GM19240 (cell line): ENCODE results near the gene BZW1.
A peak's percentile ranks its signal among the peaks of the same experiment; 100 is the strongest.

Experiments used
- DNase-seq: peaks from one replicate; pipeline ENCODE4 v3.0.0; 2011; ENCODE audit warnings: low spot score; ENCODE audit not compliant: insufficient read length

Gene BZW1

DNA sequence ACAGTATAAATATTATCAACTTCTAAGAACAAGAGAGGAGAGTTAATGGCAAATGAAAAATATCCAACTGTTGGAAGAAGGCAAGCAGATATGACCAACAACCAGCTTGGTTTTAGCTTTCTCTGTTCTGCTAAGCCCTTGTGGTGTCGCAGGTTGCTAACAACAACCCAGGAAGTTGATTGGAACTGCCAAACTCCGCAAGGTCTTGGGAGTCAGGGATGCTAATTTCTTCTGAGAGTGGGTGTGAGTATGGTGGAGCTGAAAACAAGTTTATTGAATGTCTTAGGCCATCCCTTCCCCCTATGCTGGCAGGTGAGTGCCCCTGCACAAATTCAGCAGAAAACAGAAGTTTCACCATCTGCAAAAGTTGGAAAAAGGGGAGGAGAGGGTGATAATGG is 17.5 kb downstream of the BZW1 start:
- no peak for DNase-seq

DNA sequence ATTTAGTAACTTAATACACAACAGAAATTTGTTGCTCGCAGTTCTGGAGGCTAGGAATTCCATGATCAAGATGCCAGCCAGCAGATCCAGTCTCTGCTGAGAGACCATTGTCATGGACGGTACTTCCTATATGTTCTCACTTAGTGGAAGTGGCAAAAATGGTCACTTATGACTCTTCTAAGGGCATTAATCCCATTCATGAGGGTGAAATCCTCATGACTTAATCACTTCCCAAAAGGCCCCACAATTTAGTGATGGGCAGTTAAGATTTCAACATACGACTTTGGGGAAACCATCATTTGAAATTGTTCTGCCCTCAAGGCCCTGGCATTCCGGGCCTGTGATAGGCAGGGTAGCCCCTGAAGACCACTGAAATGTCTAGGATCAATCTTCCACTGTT is 23.0 kb downstream of the BZW1 start:
- DNase-seq = no peak

DNA sequence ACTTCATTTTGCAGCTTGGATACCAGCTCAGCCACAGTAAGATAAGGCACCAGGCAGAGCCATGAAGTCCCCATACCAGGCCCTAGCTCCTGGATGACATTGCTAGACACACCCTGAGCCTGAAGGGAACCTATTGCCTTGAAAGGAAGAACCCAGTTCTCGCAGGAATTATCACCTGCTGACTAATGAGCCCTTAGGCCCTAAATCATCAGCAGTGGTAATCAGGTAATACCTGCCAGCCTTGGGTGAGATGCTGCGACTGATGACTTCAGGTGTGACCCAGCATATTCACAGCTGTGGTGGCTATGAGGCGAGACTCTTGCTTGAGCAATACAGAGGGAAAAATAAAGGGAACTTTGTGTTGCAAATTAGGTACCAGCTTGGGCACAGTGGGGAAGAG is 27.8 kb downstream of the BZW1 start:
- no peak for DNase-seq

DNA sequence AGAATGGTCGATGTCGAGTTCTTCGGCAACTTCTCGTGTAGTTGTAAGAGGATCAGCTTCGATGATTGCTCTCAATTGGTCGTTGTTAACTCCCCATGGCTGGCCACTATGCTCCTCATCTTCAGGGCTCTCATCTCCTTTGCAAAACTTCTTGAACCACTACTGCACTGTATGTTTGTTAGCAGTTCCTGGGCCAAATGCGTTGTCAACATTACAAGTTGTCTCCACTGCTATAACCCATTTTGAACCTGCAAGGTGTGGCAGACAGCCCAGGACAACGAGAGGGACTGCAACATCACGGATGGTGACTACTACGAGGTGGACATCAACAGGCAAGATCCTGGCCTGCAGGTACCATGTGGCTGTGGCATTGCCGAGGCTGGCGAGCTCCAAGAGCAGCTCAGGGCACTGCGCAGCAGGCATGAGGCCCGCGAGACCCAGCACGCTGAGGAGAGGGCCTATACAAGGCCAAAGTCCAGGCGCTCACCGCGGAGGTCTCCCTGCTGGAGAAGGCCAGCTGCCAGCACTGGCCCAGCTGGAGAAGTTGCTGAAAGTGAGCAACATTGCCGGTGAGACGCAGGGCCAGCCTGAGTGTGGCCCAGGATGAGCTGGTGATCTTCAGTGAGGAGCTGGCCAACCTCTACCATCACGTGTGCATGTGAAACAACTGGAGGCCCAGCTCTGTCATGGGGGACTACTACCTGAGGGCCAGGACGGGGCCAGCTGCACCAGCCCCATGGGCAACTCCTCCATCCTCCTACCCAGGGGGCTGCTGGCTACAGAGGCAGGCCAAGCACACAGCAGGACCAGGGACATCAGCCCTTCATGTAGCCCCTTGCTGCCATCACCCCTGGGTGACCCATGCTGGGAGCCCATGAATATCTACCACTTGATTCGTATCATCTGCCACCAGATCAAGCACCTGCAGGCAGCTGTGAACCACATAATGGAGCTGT is 32.6 kb downstream of the BZW1 start:
- no peak for DNase-seq

DNA sequence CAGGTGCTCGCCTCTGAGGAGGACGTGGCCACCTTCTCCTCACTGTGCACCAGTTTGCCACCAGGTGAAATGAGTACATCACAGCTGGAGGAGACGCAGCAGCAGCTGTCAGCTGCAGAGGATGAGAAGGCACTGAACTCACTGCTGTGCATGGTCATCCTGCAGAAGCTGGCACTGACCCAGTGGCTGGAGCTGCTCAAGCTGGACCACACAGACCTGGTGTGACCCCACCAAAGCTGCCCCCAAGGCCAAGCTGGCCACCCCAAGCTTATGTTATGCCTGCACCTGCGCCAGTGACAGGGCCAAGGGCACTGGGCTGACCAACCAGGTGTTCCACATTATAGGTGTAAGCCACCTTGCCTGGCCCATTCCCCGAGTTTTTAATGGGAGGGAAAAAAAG is 33.5 kb downstream of the BZW1 start:
- DNase-seq = no peak

DNA sequence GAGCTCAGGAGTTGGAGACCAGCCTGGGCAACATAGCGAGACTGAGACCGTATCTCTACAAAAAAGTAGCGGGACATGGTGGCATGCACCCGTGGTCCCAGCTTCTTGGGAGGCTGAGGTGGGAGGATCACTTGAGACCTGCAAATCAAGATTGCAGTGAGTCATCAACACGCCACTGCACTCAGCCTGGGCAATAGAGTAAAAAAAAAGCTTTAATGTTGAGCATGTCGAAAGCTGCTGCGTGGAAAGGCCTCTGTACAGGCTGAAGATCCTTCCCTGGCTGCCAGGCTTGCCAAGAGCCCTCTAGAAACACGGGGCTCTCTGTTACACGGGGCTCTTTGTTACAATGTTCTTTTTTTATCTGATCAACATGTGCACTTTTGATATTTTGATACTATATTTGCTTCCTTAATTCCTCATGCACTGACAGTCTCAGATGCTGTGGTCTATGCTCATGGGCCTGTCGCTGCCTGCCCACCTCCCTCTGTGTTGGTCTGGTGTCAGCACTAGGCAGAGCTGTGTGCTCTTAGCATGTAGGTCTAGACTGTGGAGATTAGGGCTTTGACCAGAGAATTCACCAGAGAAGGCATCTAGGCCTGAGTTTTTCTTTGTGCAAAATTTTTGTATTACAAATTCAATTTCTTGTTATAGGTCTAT is 34.1 kb downstream of the BZW1 start:
- DNase-seq = no peak

DNA sequence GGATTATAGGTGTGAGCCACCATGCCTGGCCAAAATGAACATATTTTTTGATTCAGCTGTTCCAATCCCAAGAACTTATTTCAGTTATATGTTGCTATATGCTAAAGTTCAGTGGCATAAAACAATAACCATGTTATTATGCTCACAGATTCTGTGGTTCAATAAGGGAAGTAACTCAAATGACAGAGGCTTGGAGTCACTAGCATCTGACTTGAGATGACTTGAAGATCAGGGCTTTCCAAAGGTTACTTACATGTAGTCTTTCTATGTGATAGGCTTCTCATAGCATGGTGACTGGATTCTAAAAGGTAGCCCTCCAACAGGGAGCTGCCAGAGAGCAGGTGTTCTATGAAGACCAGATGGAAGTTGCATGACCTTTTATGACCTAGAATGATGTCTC is 35.6 kb downstream of the BZW1 start:
- no peak for DNase-seq

DNA sequence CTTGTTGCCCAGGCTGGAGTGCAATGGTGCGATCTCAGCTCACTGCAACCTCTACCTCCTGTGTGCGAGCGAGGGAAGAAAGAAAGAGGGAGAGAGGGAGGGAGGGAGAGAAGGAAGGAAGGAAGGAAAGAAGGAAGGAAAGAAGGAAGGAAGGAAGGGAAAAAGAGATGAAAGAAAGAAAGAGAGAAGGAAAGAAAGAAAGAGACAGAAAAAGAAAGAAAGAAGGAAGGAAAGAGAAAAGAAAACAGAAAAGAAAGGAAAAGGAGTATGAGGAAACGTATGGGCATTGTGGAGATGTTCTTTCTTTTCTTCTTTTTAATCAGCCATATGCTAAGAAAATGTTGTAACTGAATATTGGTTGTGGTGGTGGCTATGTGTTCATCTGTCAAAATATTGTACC is 36.2 kb downstream of the BZW1 start:
- DNase-seq = no peak

DNA sequence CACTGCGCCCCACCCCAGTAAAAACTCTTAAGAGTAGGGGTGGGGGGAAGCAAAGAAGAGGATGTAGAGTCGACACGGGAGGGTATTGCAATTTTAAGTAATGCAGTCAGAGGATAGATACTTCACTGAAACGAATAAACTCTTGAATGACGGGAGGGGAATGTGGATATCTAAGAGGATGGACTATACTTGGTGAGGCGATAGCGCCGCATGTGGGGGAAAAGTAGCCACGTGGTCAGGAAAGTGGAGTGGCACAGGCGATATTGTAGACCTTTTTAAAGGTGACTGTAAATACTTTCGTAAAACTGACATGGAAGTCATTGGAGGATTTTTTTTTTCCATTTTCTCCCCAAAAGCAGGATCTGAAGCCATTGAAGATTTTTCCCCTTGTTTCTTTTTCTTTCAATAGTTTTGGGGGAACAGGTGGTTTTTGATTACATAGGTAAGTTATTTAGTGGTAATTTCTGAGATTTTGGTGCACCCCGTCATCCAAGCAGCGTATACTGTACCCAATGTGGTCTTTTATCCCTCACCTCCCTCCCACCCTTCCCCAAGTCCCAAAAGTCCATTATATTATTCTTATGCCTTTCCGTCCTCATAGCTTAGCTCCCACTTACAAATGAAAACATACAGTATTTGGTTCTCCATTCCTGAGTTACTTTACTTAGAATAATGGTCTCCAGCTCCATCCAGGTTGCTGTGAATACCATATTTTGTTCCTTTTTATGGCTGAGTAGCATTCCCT is 39.0 kb downstream of the BZW1 start:
- DNase-seq = no peak

DNA sequence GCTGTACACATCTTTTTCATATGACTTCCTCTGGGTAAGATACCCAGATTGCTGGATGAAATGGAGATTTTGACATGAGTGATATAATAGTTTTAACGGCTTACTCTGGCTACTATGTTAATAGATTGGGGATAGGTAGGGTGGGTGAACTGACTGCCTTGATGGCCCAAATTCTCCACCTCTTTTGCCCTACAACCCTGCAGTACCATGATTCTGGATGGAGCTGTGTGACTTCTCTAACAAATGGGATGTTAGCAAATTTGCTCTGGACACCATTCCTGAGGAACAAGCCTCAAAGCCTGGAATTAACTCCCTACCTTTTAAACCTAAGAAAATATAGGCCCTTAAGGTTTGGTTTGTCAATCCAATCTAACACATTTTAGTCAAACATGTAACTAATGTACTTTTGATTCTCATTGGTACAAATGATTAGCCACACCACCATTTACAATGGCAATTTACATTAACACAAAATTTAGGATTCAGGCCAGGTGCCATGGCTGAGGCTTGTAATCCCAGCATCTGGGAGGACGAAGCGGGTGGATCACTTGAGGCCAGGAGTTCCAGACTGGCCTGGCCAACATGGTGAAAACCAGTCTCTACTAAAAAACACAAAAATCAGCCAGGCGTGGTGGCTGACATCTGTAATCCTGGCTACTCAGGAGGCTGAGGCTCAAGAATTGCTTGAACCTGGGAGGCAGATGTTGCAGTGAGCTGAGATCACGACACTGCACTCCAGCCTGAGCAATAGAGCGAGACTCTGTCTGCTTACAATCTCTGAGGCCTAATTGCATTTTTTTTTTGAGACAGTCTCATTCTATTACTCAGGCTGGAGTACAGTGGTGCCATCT is 39.9 kb downstream of the BZW1 start:
- DNase-seq = no peak

DNA sequence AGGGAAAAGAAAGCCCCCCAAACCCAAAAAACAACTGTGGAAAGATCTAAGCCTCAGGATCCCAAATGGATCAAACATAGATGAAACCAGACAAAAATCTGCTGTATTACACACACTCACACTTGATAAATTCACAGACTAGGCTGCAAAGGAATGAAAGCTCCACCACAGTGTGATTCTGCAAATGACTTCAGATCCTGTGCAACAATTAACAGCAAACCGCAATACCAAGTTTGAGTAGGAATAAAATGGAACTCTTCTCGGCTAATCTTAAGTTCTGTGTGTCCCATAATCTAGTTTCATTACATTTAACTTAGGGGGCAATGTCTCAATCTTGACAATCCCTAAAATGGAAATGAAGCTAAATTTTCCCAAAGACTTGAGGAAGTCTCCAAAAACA is 40.9 kb downstream of the BZW1 start:
- DNase-seq = no peak

DNA sequence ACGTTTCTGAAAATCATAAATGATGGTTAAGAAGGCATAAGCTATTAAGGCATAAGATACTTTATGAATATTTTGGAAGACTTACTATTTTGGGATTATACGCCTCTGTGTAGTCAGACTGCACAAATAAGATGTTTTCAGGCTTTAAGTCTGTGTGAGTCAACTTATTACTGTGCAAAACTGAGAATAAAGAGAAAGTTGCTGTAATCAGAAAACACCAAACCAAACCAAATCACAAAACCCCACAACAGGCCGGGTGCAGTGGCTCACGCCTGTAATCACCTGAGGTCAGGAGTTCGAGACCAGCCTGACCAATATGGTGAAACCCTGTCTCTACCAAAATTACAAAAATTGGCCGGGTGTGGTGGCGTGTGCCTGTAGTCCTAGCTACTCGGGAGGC is 45.1 kb downstream of the BZW1 start:
- DNase-seq = no peak

DNA sequence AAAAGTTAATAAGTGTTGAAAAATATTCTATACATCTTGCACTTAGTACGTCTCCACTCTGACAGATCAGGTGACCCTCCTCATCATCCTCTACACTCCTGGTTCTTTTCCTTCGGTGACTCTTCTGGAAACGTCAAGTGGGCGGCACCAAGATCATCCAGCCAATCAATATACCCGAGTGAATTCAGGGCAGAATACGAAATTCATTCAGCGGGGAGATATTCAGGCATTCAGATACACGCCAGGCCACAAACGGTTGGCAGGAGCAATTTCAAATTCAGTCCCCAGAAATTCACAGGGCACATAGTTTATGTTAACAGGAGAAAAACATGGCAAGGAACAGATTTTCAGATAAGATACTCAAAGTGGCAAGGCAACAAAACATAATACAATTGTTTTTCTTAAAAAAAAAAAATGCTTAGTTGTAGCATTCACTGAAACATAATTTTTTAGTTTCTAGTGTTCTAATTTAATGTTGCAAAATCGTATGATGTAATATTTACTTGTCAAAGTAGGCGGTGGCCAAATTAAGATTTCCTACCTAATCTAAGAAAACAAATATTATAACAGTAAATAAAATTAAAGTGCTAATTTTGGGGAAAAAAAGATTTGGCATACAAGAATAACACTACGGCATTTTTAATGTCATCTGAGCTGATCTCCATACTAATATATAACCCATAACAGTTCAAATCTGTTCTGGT is 48.5 kb downstream of the BZW1 start:
- no peak for DNase-seq

DNA sequence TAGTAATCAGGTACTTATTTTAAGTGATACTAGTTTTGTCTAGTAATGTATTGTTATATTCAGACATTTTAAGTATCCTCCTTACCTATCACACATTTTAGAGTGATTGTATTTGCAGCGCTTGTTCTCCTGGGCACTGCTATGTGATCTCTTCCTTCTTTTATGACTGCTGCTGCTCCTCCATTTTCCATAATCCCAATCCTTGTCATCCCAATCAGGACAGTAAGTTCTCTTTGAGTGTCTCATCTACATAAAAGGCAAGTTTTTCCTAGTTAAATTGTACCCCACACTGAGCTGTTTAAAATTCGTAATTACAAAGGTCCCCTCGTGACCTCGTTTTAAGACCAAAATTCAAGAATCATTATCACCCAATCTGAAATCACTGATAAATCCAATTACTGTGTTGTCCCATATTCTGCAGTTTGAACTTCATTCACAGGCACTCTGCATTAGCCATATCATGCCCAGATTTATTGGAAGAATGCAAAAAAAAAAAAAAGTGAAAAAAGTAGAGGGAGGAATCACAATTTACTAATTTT is 50.0 kb downstream of the BZW1 start:
- DNase-seq = no peak

DNA sequence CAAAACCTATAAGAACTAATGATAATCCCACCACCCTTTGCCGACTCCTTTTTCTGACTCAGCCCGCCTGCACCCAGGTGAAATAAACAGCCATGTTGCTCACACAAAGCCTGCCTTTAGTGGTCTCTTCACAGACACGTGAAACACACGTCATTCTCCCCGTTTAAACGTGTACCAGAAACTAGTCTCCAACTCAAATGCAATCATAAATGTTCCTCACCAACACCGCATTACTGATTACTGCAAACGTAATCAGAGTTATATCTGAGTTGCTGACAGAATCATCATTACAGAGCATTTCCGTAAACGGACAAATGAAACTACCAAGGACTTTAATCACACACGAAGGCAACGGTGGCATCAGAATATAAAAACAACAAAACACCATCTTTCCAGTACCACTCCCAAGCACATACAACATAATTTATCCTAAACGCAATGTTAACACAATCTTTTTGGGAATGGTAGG is 50.9 kb downstream of the BZW1 start:
- no peak for DNase-seq

DNA sequence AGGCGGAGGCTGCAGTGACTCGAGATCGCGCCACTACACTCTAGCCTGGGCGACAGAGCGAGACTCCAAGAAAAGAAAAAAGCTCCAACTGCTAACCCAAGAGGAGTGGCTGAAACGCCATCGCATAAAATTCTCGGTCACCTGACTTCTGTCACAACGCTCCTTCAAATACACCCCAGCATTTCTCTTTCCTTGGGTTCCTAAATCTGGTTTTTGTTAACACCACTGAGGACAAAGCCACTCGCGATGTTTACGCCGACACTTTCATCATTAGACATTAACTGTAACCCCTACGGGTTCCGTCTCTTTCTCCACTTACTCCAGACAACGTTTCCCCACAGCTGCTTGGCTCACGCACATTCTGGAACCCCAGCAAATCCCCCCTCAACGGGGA is 52.1 kb downstream of the BZW1 start:
- no peak for DNase-seq

DNA sequence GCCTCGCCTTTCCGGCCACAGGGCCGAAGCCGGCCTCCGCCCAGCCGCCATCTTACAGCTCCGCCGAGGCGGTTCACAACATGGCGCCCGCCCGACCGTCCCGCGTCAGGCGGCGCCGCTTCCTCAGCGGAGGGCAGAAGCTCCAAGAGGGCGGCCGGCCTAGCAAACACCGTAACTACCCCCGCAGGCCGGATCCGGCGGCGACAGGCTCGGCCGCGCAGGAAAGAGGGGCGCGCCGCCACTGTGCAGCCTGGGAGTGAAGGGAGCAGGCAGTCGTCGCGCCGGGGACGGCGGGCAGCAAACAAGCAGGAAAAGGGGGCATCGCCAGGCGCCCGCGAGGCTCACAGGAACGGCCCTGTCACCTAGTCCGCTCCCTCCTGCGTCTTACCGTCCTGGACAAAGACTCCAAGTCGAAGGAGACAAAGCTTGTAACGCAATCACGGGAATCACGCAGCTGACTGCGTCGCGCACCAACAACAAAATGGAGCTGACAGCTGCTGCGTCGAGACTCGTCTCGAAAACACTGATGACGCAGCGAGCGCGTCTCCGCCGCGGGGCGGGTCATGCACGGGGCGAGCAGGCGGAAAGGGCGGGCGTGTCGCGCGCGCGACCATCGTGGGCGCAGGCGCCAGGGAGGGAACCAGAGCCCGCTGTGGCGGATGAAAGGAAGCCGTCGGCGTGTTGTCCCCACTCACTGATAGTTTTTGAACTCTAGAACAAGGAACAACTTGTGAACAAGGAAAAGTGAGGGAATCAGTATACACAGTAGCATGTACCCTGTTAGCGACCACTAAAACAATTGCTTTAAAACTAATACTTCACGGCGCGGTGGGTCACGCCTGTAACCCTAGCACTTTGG is 52.7 kb downstream of the BZW1 start, which contains the start of gene CLK1:
CLK1 (minus strand) TSS at position 483 of the 859 bp plus-strand sequence. CDS start 2,796 bp downstream, outside the sequence.
- DNase-seq = peak; percentile 69

DNA sequence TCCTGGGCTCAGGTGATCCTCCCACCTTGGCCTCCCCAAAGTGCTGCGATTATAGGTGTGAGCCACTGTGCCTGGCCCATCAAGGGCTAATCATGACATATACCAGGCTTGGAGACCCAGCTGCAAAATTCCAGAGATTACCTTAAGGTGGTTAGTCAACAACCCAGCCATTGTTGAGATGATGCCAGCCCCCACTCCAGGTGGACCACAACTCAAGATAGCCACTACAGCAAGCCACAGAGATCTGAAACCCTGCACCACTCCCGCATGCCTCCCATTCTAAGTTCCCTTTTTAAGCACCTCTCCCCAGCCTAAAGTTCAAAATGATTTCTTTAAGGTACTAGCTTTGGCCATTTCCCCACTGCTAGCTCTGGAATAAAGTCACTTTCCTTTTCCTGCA is 57.3 kb downstream of the BZW1 start:
- no peak for DNase-seq

DNA sequence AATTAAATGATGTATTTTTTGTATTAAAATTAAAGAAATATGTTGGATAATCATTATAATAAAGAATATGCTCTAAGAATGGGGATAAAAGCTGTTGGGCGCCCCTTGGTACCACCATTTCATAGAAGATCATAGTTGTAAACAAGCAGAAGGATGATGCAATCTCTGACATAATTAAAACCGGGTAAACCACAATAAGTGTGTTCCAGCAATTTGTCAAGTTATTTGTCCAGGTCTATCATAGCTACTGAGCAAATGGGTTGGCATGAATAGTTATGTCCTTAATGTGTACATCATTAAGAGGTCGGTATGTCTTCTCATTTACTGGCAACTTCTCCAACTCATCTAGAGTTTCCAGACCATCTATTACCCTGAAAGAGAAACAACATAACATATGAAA is 59.4 kb downstream of the BZW1 start:
- DNase-seq = no peak
